GM06990 (cell line): ENCODE data around the gene LPP.

ENCODE experiments used
- DNase-seq: peaks from one replicate; pipeline ENCODE4 v3.0.0-alpha.2; 2011; ENCODE audit not compliant: insufficient read length; ENCODE audit errors: extremely low read depth
- H3K27me3 ChIP-seq: replicated peaks from 2 replicates; pipeline ENCODE4 v1.6.0; 2011; ENCODE audit warnings: low read length; ENCODE audit not compliant: control insufficient read depth, insufficient read depth
- H3K36me3 ChIP-seq: 2 replicates; pipeline ENCODE4 v1.5.1; 2011; ENCODE audit warnings: low read length; ENCODE audit not compliant: control insufficient read depth, insufficient read depth
- H3K4me3 ChIP-seq: replicated peaks from 2 replicates; pipeline ENCODE4 v1.5.1; 2011; ENCODE audit warnings: low read depth, mild to moderate bottlenecking, control low read depth, low read length
- TF ChIP-seq, protein P1 (sequence below): IDR thresholded peaks from 2 replicates; pipeline ENCODE4 v1.5.1; 2011; ENCODE audit warnings: low read length, control low read depth, mild to moderate bottlenecking, inconsistent platforms; ENCODE audit not compliant: insufficient read depth, poor library complexity, severe bottlenecking

LPP gene

GRCh38 chr3:188562144-188562543, 408.2 kb downstream of the LPP start:
- H3K4me3 ChIP-seq: no peak overlapping the region
- DNase-seq: no peak
- H3K27me3 ChIP-seq: no peaks in the 10 kb centered on the region
- no peaks in the 10 kb centered on the region for H3K36me3 ChIP-seq
- TF ChIP-seq, protein P1, sequence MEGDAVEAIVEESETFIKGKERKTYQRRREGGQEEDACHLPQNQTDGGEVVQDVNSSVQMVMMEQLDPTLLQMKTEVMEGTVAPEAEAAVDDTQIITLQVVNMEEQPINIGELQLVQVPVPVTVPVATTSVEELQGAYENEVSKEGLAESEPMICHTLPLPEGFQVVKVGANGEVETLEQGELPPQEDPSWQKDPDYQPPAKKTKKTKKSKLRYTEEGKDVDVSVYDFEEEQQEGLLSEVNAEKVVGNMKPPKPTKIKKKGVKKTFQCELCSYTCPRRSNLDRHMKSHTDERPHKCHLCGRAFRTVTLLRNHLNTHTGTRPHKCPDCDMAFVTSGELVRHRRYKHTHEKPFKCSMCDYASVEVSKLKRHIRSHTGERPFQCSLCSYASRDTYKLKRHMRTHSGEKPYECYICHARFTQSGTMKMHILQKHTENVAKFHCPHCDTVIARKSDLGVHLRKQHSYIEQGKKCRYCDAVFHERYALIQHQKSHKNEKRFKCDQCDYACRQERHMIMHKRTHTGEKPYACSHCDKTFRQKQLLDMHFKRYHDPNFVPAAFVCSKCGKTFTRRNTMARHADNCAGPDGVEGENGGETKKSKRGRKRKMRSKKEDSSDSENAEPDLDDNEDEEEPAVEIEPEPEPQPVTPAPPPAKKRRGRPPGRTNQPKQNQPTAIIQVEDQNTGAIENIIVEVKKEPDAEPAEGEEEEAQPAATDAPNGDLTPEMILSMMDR: no peak

- Histone ChIP-seq H3K36me3 (no peaks in the 10 kb centered on the region), H3K27me3 (no peaks in the 10 kb centered on the region), H3K4me3 (no peak overlapping the region)
- TF ChIP-seq, protein P1: no peak
- no peak for DNase-seq
Observed at GRCh38 chr3:188567478-188568195, 413.7 kb downstream of the LPP start.

GRCh38 chr3:188568736-188569135, 414.8 kb downstream of the LPP start:
- TF ChIP-seq, protein P1: no peak

DNA sequence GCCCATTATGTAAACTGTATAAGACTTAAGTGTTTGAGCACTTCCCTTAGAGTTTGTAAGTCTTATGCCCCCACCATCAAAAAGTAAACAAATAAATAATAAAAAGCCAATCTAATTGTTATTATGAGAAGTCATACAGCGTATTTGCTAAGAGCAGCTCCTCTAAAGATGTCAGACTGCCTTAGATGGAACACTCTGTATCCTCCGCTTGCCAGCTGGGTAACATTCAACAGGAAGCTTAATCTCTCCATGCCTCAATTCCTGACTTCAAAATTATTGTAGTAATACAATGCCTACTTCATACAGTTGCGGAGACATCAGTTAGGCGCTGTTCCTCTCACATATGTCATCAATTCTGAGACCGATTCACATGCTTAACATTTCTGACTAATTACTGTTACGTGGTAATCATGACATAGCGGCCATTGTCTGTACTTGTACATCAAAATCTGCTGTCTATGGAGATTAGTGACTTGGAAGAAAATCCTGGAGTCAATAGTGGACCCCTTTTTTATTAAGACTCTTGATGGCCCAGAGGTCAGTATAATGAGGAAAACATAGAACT, 417.7 kb downstream of the LPP start:
- Histone ChIP-seq H3K4me3 (no peak overlapping the region), H3K27me3 (no peaks in the 10 kb centered on the region)
- TF ChIP-seq, protein P1: no peak

More at GRCh38 chr3:188568736-188569135, 414.8 kb downstream of the LPP start:
- DNase-seq: no peak
- H3K27me3 ChIP-seq: no peaks in the 10 kb centered on the region
- no peak overlapping the region for H3K4me3 ChIP-seq
- no peaks in the 10 kb centered on the region for H3K36me3 ChIP-seq

GRCh38 chr3:188573291-188573940, 419.5 kb downstream of the LPP start:
- Histone ChIP-seq H3K27me3 (no peaks in the 10 kb centered on the region), H3K36me3 (no peaks in the 10 kb centered on the region), H3K4me3 (no peak overlapping the region)
- DNase-seq: no peak
- TF ChIP-seq, protein P1: no peak

More for the DNA sequence above, 417.7 kb downstream of the LPP start:
- H3K36me3 ChIP-seq: no peaks in the 10 kb centered on the region
- DNase-seq: no peak
